HEK293T (cell line): ENCODE measurements around the gene TNFRSF8.

ENCODE experiments used
- CTCF ChIA-PET: fragments of 350-600 bp; formaldehyde crosslinking; extraction: SDS; loops from one replicate; lab custom pipeline; 2021; ENCODE audit warnings: antibody characterized with exemption, inconsistent platforms; lab: Yijun Ruan, JAX
- POLR2A ChIA-PET: fragments of 350-600 bp; formaldehyde crosslinking; extraction: SDS; loops from one replicate; lab custom pipeline; 2020; ENCODE audit warnings: antibody characterized with exemption, inconsistent platforms; lab: Yijun Ruan, JAX
- DNase-seq: peaks from one replicate; pipeline ENCODE4 v3.0.0; 2012; ENCODE audit warnings: mixed read lengths; ENCODE audit errors: extremely low spot score
- ARNT ChIP-seq: fragments of 450-650 bp; IDR thresholded peaks from 2 replicates; pipeline ENCODE4 v1.6.1; 2017; ENCODE audit warnings: mild to moderate bottlenecking
- BHLHE40 ChIP-seq: fragments of 450-650 bp; IDR thresholded peaks from 2 replicates; pipeline ENCODE4 v1.6.1; 2016; ENCODE audit warnings: mild to moderate bottlenecking, moderate library complexity, borderline replicate concordance
- CTBP1 ChIP-seq: fragments of 450-650 bp; IDR thresholded peaks from 2 replicates; pipeline ENCODE4 v1.6.1; 2016; ENCODE audit warnings: borderline replicate concordance
- ELF4 ChIP-seq: fragments of 450-650 bp; IDR thresholded peaks from 2 replicates; pipeline ENCODE4 v1.6.1; 2017; ENCODE audit warnings: antibody characterized with exemption
- FOXA1 ChIP-seq: fragments of 450-650 bp; IDR thresholded peaks from 2 replicates; pipeline ENCODE4 v1.6.1; 2016; ENCODE audit warnings: mild to moderate bottlenecking
- FOXK2 ChIP-seq: fragments of 450-650 bp; IDR thresholded peaks from 2 replicates; pipeline ENCODE4 v1.6.1; 2016; ENCODE audit warnings: mild to moderate bottlenecking
- FOXM1 ChIP-seq: fragments of 450-650 bp; IDR thresholded peaks from 2 replicates; pipeline ENCODE4 v1.6.1; 2017; ENCODE audit warnings: mild to moderate bottlenecking, borderline replicate concordance
- HDGF ChIP-seq: fragments of 450-650 bp; IDR thresholded peaks from 2 replicates; pipeline ENCODE4 v1.6.1; 2017; ENCODE audit warnings: antibody characterized with exemption, borderline replicate concordance
- L3MBTL2 ChIP-seq: fragments of 450-650 bp; conservative IDR thresholded peaks from 2 replicates; pipeline ENCODE4 v1.6.1; 2016; ENCODE audit warnings: mild to moderate bottlenecking
- LEF1 ChIP-seq: fragments of 450-650 bp; IDR thresholded peaks from 2 replicates; pipeline ENCODE4 v1.6.1; 2017; ENCODE audit warnings: mild to moderate bottlenecking, borderline replicate concordance
- NFRKB ChIP-seq: fragments of 450-650 bp; IDR thresholded peaks from 2 replicates; pipeline ENCODE4 v1.6.1; 2016; ENCODE audit warnings: mild to moderate bottlenecking, moderate library complexity
- SP1 ChIP-seq: fragments of 450-650 bp; IDR thresholded peaks from 2 replicates; pipeline ENCODE4 v1.6.1; 2017
- SUZ12 ChIP-seq: fragments of 450-650 bp; IDR thresholded peaks from 2 replicates; pipeline ENCODE4 v1.6.1; 2016; ENCODE audit warnings: mild to moderate bottlenecking
- TARDBP ChIP-seq: fragments of 450-650 bp; IDR thresholded peaks from 2 replicates; pipeline ENCODE4 v1.6.1; 2016
- ZNF384 ChIP-seq: fragments of 450-650 bp; IDR thresholded peaks from 2 replicates; pipeline ENCODE4 v1.6.1; 2016
- TF ChIP-seq, protein P1 (sequence below): fragments of 450-650 bp; IDR thresholded peaks from 2 replicates; pipeline ENCODE4 v1.6.1; 2016

The TNFRSF8 gene

DNA sequence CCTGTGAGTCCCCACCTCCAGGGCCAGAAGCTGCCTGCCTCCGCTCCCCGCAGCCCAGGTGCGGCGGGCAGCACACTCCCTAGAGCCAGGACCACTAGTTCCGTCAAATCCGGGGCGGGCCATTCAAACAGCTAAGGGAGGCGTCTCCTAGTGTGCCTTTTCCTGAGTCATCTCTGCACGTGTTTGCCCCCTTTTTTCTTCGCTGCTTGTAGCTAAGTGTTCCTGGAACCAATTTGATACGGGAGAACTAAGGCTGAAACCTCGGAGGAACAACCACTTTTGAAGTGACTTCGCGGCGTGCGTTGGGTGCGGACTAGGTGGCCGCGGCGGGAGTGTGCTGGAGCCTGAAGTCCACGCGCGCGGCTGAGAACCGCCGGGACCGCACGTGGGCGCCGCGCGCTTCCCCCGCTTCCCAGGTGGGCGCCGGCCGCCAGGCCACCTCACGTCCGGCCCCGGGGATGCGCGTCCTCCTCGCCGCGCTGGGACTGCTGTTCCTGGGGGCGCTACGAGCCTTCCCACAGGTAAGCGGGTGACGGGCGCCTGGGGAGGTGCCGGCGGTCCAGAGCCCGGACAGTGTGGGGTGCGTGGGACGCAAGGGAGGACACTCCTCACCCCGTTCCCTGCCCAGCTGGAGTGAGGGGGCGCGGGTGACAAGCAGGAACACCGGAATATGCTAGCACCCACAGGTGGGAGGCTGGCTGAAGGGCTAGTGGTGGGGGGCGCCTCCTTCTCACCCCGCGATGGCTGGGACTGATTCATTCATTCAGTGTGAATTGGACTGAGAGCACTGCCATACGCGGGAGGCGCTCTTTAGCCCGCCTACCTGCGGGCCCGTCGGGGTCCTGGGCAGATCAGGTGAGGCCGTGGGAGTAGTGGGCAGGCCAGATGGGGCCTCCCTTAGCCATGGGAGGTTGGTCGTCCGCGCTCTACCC, at the start of gene TNFRSF8:
TNFRSF8 (plus strand) TSS at position 163 of the 932 bp plus-strand sequence; CDS start at position 459, 296 bp downstream.
- DNase-seq, result no peak
- POLR2A ChIA-PET, result no interaction called here
- no peak for TF ChIP-seq SP1
- TF ChIP-seq FOXA1, result no peak
- TF ChIP-seq ZNF384, result no peak
- TF ChIP-seq ARNT, result no peak
- no peak for TF ChIP-seq BHLHE40
- TF ChIP-seq SUZ12, result no peak
- TF ChIP-seq CTBP1, result no peak
- no peak for TF ChIP-seq LEF1
- TF ChIP-seq TARDBP, result no peak
- TF ChIP-seq FOXM1, result no peak
- no peak for TF ChIP-seq FOXK2
- no peak for TF ChIP-seq NFRKB
- CTCF ChIA-PET, result no interaction called here

DNA sequence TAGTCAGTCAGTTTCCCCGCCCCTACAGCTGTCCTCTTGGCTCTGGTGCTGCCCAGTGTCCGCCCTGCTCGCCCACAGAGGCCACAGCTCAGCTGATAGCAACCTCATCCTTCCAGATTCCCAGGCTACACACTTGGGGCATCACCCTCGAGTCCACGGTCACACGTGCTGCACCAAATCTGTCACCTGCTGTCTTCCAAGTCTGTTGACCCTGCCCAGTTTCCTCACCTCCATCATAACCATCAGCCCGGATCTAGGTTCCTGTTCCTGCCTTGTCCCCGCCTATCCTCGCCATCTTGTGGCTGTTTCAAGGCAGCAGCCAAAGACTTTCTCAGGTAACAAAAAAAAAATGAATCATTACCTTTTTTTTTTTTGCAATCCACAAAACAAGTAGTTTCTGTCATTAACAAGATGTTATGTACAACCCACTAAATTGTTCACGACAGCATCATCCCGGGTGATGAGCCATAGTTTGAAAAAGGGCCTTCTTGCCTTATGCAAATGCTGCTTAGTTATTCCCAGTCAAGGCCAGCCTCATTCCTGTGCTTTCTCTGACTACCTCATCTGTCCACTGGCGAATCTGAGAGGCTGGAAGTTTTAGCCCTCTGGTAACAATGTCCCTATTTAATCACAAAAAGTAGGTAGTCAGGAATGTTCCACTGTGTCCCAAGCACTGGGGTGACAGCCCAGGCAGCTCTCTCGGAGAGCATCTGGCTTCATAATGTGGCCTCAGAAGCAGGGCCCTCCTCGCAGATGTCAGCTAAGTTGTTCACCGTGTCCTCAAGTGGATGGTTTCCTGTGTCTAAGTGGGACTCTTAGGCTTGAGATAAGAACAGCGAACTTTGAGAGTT, 48.7 kb upstream of the TNFRSF8 start:
- CTCF ChIA-PET, result no interaction called here

DNA sequence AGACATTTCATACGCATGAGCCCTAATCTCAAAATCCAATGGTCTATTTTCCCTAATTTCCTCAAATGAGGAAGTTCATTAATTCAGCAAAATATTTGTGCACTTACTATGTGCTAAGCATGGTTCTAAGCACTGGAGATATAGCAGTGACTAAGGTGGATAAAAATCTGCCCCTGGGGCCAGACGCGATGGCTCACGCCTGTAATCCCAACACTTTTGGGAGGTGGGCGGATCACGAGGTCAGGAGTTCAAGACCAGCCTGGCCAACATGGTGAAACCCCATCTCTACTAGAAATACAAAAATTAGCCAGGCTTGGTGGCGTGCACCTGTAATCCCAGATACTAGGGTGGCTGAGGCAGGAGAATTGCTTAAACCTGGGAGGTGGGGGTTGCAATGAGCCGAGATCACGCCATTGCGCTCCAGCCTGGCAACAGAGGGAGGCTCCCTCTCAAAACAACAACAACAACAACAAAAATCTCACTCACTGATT, 48.1 kb upstream of the TNFRSF8 start:
- POLR2A ChIA-PET, result no interaction called here
- TF ChIP-seq LEF1, result no peak
- TF ChIP-seq, protein P1, sequence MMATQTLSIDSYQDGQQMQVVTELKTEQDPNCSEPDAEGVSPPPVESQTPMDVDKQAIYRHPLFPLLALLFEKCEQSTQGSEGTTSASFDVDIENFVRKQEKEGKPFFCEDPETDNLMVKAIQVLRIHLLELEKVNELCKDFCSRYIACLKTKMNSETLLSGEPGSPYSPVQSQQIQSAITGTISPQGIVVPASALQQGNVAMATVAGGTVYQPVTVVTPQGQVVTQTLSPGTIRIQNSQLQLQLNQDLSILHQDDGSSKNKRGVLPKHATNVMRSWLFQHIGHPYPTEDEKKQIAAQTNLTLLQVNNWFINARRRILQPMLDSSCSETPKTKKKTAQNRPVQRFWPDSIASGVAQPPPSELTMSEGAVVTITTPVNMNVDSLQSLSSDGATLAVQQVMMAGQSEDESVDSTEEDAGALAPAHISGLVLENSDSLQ, result no peak
- no peak for TF ChIP-seq SP1
- no peak for TF ChIP-seq CTBP1
- no peak for TF ChIP-seq ELF4
- TF ChIP-seq BHLHE40, result no peak
- TF ChIP-seq L3MBTL2, result no peak
- no peak for TF ChIP-seq FOXA1
- TF ChIP-seq SUZ12, result no peak
- no peak for TF ChIP-seq HDGF
- CTCF ChIA-PET, result no interaction called here
- DNase-seq, result no peak

More for the DNA sequence above, 48.7 kb upstream of the TNFRSF8 start:
- no peak for DNase-seq
- no peak for TF ChIP-seq FOXK2
- TF ChIP-seq NFRKB, result no peak
- TF ChIP-seq L3MBTL2, result no peak
- no peak for TF ChIP-seq FOXA1
- TF ChIP-seq FOXM1, result no peak
- no peak for TF ChIP-seq ZNF384
- no peak for TF ChIP-seq HDGF
- TF ChIP-seq SUZ12, result no peak
- no peak for TF ChIP-seq SP1
- POLR2A ChIA-PET, result no interaction called here

DNA sequence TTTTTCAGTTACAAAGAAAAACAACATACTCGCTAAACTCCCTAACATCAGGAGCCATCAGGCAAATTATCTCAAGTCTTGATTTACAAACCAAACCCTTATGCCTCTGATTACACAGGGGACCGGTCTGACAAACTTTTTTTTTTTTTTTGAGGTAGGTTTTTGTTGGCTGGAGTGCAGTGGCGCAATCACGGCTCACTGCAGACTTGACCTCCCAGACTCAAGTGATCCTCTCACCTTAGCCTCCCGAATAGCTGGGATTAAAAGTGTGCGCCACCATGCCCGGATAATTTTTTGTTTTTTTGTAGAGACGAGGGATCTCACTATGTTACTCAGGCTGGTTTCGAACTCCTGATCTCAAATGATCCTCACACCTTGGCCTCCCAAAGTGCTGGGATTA, 47.6 kb upstream of the TNFRSF8 start:
- CTCF ChIA-PET, result no interaction called here
- TF ChIP-seq ELF4 (no peak), HDGF (no peak), ARNT (no peak), LEF1 (no peak), FOXK2 (no peak), SUZ12 (no peak), L3MBTL2 (no peak)
- TF ChIP-seq, protein P1, result no peak
- POLR2A ChIA-PET, result no interaction called here
- no peak for DNase-seq

DNA sequence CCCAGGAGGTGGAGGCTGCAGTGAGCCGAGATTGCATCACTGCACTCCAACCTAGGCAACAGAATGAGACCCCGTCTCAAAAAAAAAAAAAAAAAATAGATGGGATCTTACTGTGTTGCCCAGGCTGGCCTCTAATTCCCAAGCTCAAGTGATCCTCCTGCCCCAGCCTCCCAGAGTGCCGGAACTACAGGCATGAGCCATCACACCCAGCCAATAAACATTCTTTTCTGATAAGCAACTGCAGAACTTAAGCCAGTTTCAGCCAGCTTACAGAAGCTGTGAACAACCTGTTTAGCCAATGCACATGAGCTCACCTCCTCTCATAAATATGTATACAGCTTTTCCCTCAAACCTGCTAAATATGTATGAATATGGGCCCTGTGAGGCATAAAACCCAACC, 46.9 kb upstream of the TNFRSF8 start:
- no peak for TF ChIP-seq ELF4
- TF ChIP-seq LEF1, result no peak
- no peak for TF ChIP-seq ZNF384
- ChIA-PET POLR2A (no interaction called here), CTCF (no interaction called here)
- no peak for DNase-seq

DNA sequence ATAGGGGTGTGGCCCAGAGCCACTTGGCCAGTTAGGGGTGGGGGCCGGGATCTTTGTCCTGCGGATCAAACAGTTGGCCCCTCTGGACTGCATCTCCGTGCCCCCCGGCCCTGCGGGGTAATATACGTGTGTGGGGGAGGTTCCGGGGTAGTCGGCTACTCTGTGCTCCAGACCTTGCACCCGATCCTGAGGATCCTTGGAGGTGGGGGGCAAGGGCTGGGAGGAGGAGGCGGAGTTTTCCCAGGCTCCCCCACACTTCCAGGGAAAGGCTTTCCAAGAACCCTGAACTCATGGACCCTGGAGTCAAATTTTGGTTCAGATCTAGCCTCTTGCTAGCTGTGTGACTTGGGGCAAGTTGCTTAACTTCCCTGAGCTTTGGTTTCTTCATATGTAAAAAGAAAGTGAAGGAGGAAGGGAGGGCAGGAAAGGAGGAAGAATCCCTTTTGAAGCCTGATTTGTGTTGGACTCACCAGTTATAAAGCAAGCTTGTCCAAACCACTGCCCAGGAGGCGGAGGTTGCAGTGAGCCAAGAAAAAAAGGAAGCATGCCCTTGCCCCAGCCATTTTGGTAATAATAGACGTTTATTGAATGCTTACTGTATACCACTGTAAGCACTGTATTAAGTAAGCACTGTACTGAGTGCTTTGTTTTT, 43.1 kb upstream of the TNFRSF8 start:
- POLR2A ChIA-PET, result interaction anchor here (0.6 to 3.5 kb wide), 7 partner anchors 10 to 110 kb away, joined by 3 to 23 read pairs (median 5); no protein-coding TSS in a partner anchor
- no peak for TF ChIP-seq TARDBP
- no peak for TF ChIP-seq SUZ12
- TF ChIP-seq ARNT, result no peak
- TF ChIP-seq L3MBTL2, result no peak
- TF ChIP-seq FOXA1, result no peak
- no peak for TF ChIP-seq ELF4
- no peak for TF ChIP-seq FOXM1
- TF ChIP-seq CTBP1, result no peak
- TF ChIP-seq, protein P1, result no peak
- TF ChIP-seq ZNF384, result no peak
- TF ChIP-seq BHLHE40, result no peak
- TF ChIP-seq NFRKB, result no peak
- no peak for TF ChIP-seq LEF1
- no peak for TF ChIP-seq FOXK2
- DNase-seq, result no peak
- CTCF ChIA-PET, result interaction anchor here (0.7 to 2.3 kb wide), 2 partner anchors 11 to 20 kb away, joined by 3 to 10 read pairs; no protein-coding TSS in a partner anchor
